ENCODE results near the gene ZNF804A. TPM values are rescaled to one million over a fixed set of nuclear protein-coding genes. Genes with fewer than 3 reads are reported as not detected.

Gene ZNF804A
- total and polyA plus RNA-seq, 9 donors = 0.07 to 0.28 (median 0.18) TPM; not detected in 3

- WGBS, 3 donors = 66 to 91% (median 80%) methylated on average over 2 of the region's 2 CpGs
- no peaks in the 10 kb centered on the region for H3K9me3 ChIP-seq
- no peaks in the 10 kb centered on the region for H3K4me1 ChIP-seq (ENCODE audit: insufficient read depth)
- H3K36me3 ChIP-seq = no peaks in the 10 kb centered on the region
- no peak overlapping the region for H3K4me3 ChIP-seq
- TF ChIP-seq CTCF (IDR thresholded peaks at IDR 0.05) = no peak
- no peak for TF ChIP-seq POLR2A (IDR thresholded peaks at IDR 0.05)
- no peak for TF ChIP-seq EP300 (IDR thresholded peaks at IDR 0.05)
- no peaks in the 10 kb centered on the region for H3K27me3 ChIP-seq
- H3K27ac ChIP-seq = no peak overlapping the region
- intact Hi-C loops (cut with DNase I) = no loop called here
- DNase-seq = no peak
Measured at GRCh38 chr2:184646177-184646576, 47.8 kb downstream of the ZNF804A start.

GRCh38 chr2:184646593-184646992, 48.3 kb downstream of the ZNF804A start:
- WGBS, 3 donors = 93 to 96% (median 95%) methylated on average over 4 of the region's 4 CpGs
- no peaks in the 10 kb centered on the region for H3K36me3 ChIP-seq
- TF ChIP-seq CTCF (IDR thresholded peaks at IDR 0.05) (no peak), POLR2A (IDR thresholded peaks at IDR 0.05) (no peak), EP300 (IDR thresholded peaks at IDR 0.05) (no peak)
- no peaks in the 10 kb centered on the region for H3K4me1 ChIP-seq (ENCODE audit: insufficient read depth)
- H3K27me3 ChIP-seq = no peaks in the 10 kb centered on the region
- H3K27ac ChIP-seq = no peak overlapping the region
- DNase-seq = no peak
- intact Hi-C loops (cut with DNase I) = no loop called here
- no peaks in the 10 kb centered on the region for H3K9me3 ChIP-seq
- no peak overlapping the region for H3K4me3 ChIP-seq

- no peak for DNase-seq
- Histone ChIP-seq H3K27ac (no peak overlapping the region), H3K4me3 (no peak overlapping the region), H3K27me3 (no peaks in the 10 kb centered on the region), H3K4me1 (ENCODE audit: insufficient read depth) (no peaks in the 10 kb centered on the region), H3K9me3 (no peaks in the 10 kb centered on the region), H3K36me3 (no peaks in the 10 kb centered on the region)
- intact Hi-C loops (cut with DNase I) = no loop called here
- TF ChIP-seq POLR2A (IDR thresholded peaks at IDR 0.05) (no peak), EP300 (IDR thresholded peaks at IDR 0.05) (no peak), CTCF (IDR thresholded peaks at IDR 0.05) (no peak)
- whole genome bisulfite sequencing, 3 donors = 6 to 26% (median 11%) methylated on average over 2 of the region's 2 CpGs
Measured at GRCh38 chr2:184654945-184655344, 56.6 kb downstream of the ZNF804A start.

- Histone ChIP-seq H3K4me3 (no peak overlapping the region), H3K9me3 (no peaks in the 10 kb centered on the region), H3K27ac (no peak overlapping the region), H3K27me3 (no peaks in the 10 kb centered on the region), H3K36me3 (no peaks in the 10 kb centered on the region), H3K4me1 (ENCODE audit: insufficient read depth) (no peaks in the 10 kb centered on the region)
- TF ChIP-seq CTCF (IDR thresholded peaks at IDR 0.05) = no peak
- TF ChIP-seq POLR2A (IDR thresholded peaks at IDR 0.05) = no peak
- no peak for TF ChIP-seq EP300 (IDR thresholded peaks at IDR 0.05)
- no peak for DNase-seq
- intact Hi-C loops (cut with DNase I) = no loop called here
- 85 to 89% (median 89%) methylated on average over 2 of the region's 2 CpGs for WGBS, 3 donors
Measured at GRCh38 chr2:184677171-184677570, 78.8 kb downstream of the ZNF804A start.
